Stimulated activated CD4-positive, alpha-beta T cell treated with anti-CD3 and anti-CD28 coated beads, Interleukin-12 subunit alpha, Interleukin-12 subunit beta, amount 100 ng/mL, for 24 hours (primary cell): ENCODE results near the gene POLR2J2.
A peak's percentile ranks its signal among the peaks of the same experiment; 100 is the strongest.
"Not testable (repeated sequence)": the region's sequence is repeated elsewhere in the genome, so short reads cannot be mapped to it uniquely, and the experiment has no call there.

Source experiments
- DNase-seq, 2 experiments: peaks; one replicate each; pipeline ENCODE4 v3.0.0-alpha.2; 2020; ENCODE audit warnings: low read depth in 2 of 2

The POLR2J2 gene

GRCh38 chr7:102671166-102671955, at the start of gene POLR2J2:
POLR2J2 (minus strand) TSS chr7:102671663; CDS start chr7:102671601, 62 bp downstream.
- DNase-seq = not testable (repeated sequence)

GRCh38 chr7:102718491-102718890, 47.0 kb upstream of the POLR2J2 start:
- not testable (repeated sequence) for DNase-seq

- not testable (repeated sequence) for DNase-seq
Measured at GRCh38 chr7:102715718-102716117, 44.3 kb upstream of the POLR2J2 start.

- DNase-seq = not testable (repeated sequence)
Measured at GRCh38 chr7:102714774-102715522, 43.5 kb upstream of the POLR2J2 start.

GRCh38 chr7:102713691-102714080, 42.2 kb upstream of the POLR2J2 start:
- DNase-seq = not testable (repeated sequence)

- DNase-seq = not testable (repeated sequence)
Measured at GRCh38 chr7:102713011-102713690, 41.7 kb upstream of the POLR2J2 start.

- DNase-seq = not testable (repeated sequence)
Measured at GRCh38 chr7:102698962-102699750, 27.7 kb upstream of the POLR2J2 start.

GRCh38 chr7:102697642-102698512, 26.4 kb upstream of the POLR2J2 start:
- not testable (repeated sequence) for DNase-seq

GRCh38 chr7:102696009-102696408, 24.5 kb upstream of the POLR2J2 start:
- DNase-seq = not testable (repeated sequence)

GRCh38 chr7:102695033-102695552, 23.6 kb upstream of the POLR2J2 start:
- not testable (repeated sequence) for DNase-seq

GRCh38 chr7:102694008-102694407, 22.5 kb upstream of the POLR2J2 start:
- not testable (repeated sequence) for DNase-seq

GRCh38 chr7:102690602-102691001, 19.1 kb upstream of the POLR2J2 start:
- DNase-seq = not testable (repeated sequence)

- peak in 1 of 2 experiments; percentile 6 for DNase-seq
Measured at GRCh38 chr7:102689436-102690282, 18.2 kb upstream of the POLR2J2 start.

GRCh38 chr7:102688299-102689036, 17.0 kb upstream of the POLR2J2 start:
- DNase-seq = not testable (repeated sequence)

- not testable (repeated sequence) for DNase-seq
Measured at GRCh38 chr7:102682560-102682959, 11.1 kb upstream of the POLR2J2 start.

- DNase-seq = not testable (repeated sequence)
Measured at GRCh38 chr7:102680780-102681179, 9.3 kb upstream of the POLR2J2 start.

- not testable (repeated sequence) for DNase-seq
Measured at GRCh38 chr7:102675545-102675944, 4.1 kb upstream of the POLR2J2 start.

GRCh38 chr7:102673447-102674067, 2.1 kb upstream of the POLR2J2 start:
- DNase-seq = not testable (repeated sequence)
